Ascending aorta (tissue), 2 donors: Measurements from ENCODE around the gene GALR2. TPM values are rescaled to one million over a fixed set of nuclear protein-coding genes. Genes with fewer than 3 reads are reported as not detected.
A peak's percentile ranks its signal among the peaks of the same experiment; 100 is the strongest.

ENCODE experiments used
- DNase-seq, 2 donors: peaks; one replicate each; pipeline ENCODE4 v3.0.0-alpha.2; 2019; ENCODE audit warnings: low spot score in 2 of 2
- H3K27ac ChIP-seq, 2 donors: fragments of 200-600 bp; sonication (generic); one replicate each; pipeline ENCODE4 v1.5.1; 2016 to 2017; ENCODE audit warnings: mild to moderate bottlenecking in 1 of 2
- H3K27me3 ChIP-seq: fragments of 200-600 bp; sonication (generic); one replicate; pipeline ENCODE4 v1.5.1; 2017
- H3K36me3 ChIP-seq, 2 donors: fragments of 200-600 bp; sonication (generic); one replicate each; pipeline ENCODE4 v1.5.1; 2016
- H3K4me1 ChIP-seq, 2 donors: fragments of 200-600 bp; sonication (generic); one replicate each; pipeline ENCODE4 v1.5.1; 2016 to 2017; ENCODE audit warnings: mild to moderate bottlenecking in 1 of 2
- H3K4me3 ChIP-seq, 2 donors: fragments of 200-600 bp; sonication (generic); one replicate each; pipeline ENCODE4 v1.5.1; 2016 to 2017; ENCODE audit warnings: mild to moderate bottlenecking in 1 of 2
- H3K9me3 ChIP-seq, 2 donors: fragments of 200-600 bp; sonication (generic); one replicate each; pipeline ENCODE4 v1.5.1; 2016
- CTCF ChIP-seq, 3 experiments: fragments of 200-600 bp in 2 of 3; fragments of 450-650 bp in 1 of 3; sonication (generic) in 2 of 3; IDR thresholded peaks; one replicate each; pipeline ENCODE4 v1.5.1; 2016 to 2019; ENCODE audit warnings: antibody characterized with exemption in 3 of 3, mild to moderate bottlenecking in 1 of 3, moderate library complexity in 1 of 3
- intact Hi-C: fragments of 100-400 bp; cut with DNase I; formaldehyde crosslinking; loops from one replicate; pipeline ENCODE4 v1.15.1; 2023
- total RNA-seq: library from RNA; depleted of rRNA; stranded (reverse); fragments of >200 nt; gene quantifications from one replicate; pipeline ENCODE4 v1.1.0, GENCODE V29; 2016

Gene GALR2
- total RNA-seq, 1 donor from 2014 or later: 2.3 TPM

GRCh38 chr17:76102944-76103273 lies 28.3 kb downstream of the GALR2 start:
- intact Hi-C loops: loop anchor here (2.0 kb wide), 1 partner anchor 30 kb away; the partner anchor contains the start of gene SRP68
- no peak for TF ChIP-seq CTCF (IDR thresholded peaks at IDR 0.05)
- no peaks in the 10 kb centered on the region for H3K27me3 ChIP-seq
- peaks cover 5 to 8% of the 10 kb centered on the region in 2 donors for H3K4me1 ChIP-seq
- no peak for DNase-seq
- peak overlapping the region; percentile 76 for H3K27ac ChIP-seq
- peaks cover 14 to 26% of the 10 kb centered on the region in 2 donors for H3K36me3 ChIP-seq
- no peaks in the 10 kb centered on the region for H3K9me3 ChIP-seq
- peak overlapping the region; percentile 57 to 87 for H3K4me3 ChIP-seq

- Histone ChIP-seq H3K27me3 (no peaks in the 10 kb centered on the region), H3K27ac (peak within 1 kb of the TSS; percentile 76), H3K9me3 (no peaks in the 10 kb centered on the region), H3K4me1 (peaks cover 5 to 8% of the 10 kb centered on the region in 2 donors), H3K4me3 (peak within 1 kb of the TSS; percentile 57 to 87), H3K36me3 (peaks cover 12 to 21% of the 10 kb centered on the region in 2 donors)
- TF ChIP-seq CTCF (IDR thresholded peaks at IDR 0.05): peak in 1 of 3 experiments; percentile 15
- intact Hi-C loops: loop anchor here (2.0 kb wide), 1 partner anchor 31 kb away; the partner anchor contains the start of gene SRP68
- DNase-seq: peak; percentile 60 to 94
These were observed 28.9 kb downstream of the GALR2 start, which contains the start of gene EXOC7 for GRCh38 chr17:76103274-76104139. TSS of gene EXOC7 (minus strand) at chr17:76103787. CDS start at chr17:76103692, 95 bp downstream.

GRCh38 chr17:76104140-76104895 lies 29.7 kb downstream of the GALR2 start:
- TF ChIP-seq CTCF (IDR thresholded peaks at IDR 0.05): no peak

GRCh38 chr17:76104896-76105231 lies 30.3 kb downstream of the GALR2 start:
- intact Hi-C loops: no loop called here
- no peak for DNase-seq
- Histone ChIP-seq H3K9me3 (no peaks in the 10 kb centered on the region), H3K27me3 (no peaks in the 10 kb centered on the region), H3K4me1 (peaks cover 5 to 8% of the 10 kb centered on the region in 2 donors), H3K4me3 (no peak overlapping the region), H3K27ac (no peak overlapping the region), H3K36me3 (peaks cover 9 to 19% of the 10 kb centered on the region in 2 donors)
- TF ChIP-seq CTCF (IDR thresholded peaks at IDR 0.05): no peak

More at GRCh38 chr17:76104140-76104895, 29.7 kb downstream of the GALR2 start:
- DNase-seq: no peak
- H3K4me1 ChIP-seq: peaks cover 5 to 8% of the 10 kb centered on the region in 2 donors
- H3K27me3 ChIP-seq: no peaks in the 10 kb centered on the region
- intact Hi-C loops: no loop called here
- H3K4me3 ChIP-seq: peak overlapping the region; percentile 57 to 87
- H3K9me3 ChIP-seq: no peaks in the 10 kb centered on the region
- H3K36me3 ChIP-seq: peaks cover 12 to 21% of the 10 kb centered on the region in 2 donors
- peak overlapping the region; percentile 76 for H3K27ac ChIP-seq

- no peak overlapping the region for H3K4me3 ChIP-seq
- H3K9me3 ChIP-seq: no peaks in the 10 kb centered on the region
- H3K4me1 ChIP-seq: peaks cover 5 to 8% of the 10 kb centered on the region in 2 donors
- no peaks in the 10 kb centered on the region for H3K27me3 ChIP-seq
- no peak for TF ChIP-seq CTCF (IDR thresholded peaks at IDR 0.05)
- peaks cover 0 to 2% of the 10 kb centered on the region in 2 donors for H3K36me3 ChIP-seq
- no peak overlapping the region for H3K27ac ChIP-seq
- no peak for DNase-seq
- intact Hi-C loops: no loop called here
These were observed 32.1 kb downstream of the GALR2 start for GRCh38 chr17:76106703-76107102.
